Right lobe of liver (tissue), 4 donors: ENCODE data around the gene SUSD1.

ENCODE experiments used
- POLR2A ChIP-seq: fragments of 450-650 bp; IDR thresholded peaks from one replicate; pipeline ENCODE4 v1.6.1; 2017; ENCODE audit warnings: antibody characterized with exemption, mild to moderate bottlenecking
- TF ChIP-seq, protein P1 (sequence below), 4 donors: fragments of 200-600 bp in 3 of 4; fragments of 450-650 bp in 1 of 4; IDR thresholded peaks; one replicate each; pipeline versions ENCODE4 v1.5.1 to v1.8.0; 2016 to 2022; ENCODE audit warnings: antibody characterized with exemption in 4 of 4, mild to moderate bottlenecking in 2 of 4
- donor health status: DM: no; HTN: no; CAD: no.
- donor health status: DM: no; HTN: no; CAD: no.
- donor health status: DM: no; HTN: yes; CAD: no.

DNA sequence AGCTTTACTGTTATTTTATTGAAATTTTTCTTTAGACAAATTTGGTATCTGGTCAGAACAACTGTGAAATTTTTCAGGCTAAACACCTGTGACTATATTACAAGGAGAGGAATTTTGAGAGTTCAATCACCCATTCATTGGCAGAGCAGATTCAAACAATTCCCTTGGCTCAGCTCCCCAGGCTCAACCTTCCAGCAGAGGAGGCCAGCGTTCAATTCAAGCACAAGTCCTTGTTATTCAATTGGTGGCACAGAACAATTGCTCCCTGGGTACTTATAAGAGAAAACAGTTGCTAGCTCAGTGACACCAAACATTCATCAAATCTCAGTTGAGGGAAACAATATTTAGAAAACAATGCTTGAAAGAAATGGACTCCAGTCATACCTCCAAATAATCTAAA is 83.3 kb downstream of the SUSD1 start:
- TF ChIP-seq, protein P1, sequence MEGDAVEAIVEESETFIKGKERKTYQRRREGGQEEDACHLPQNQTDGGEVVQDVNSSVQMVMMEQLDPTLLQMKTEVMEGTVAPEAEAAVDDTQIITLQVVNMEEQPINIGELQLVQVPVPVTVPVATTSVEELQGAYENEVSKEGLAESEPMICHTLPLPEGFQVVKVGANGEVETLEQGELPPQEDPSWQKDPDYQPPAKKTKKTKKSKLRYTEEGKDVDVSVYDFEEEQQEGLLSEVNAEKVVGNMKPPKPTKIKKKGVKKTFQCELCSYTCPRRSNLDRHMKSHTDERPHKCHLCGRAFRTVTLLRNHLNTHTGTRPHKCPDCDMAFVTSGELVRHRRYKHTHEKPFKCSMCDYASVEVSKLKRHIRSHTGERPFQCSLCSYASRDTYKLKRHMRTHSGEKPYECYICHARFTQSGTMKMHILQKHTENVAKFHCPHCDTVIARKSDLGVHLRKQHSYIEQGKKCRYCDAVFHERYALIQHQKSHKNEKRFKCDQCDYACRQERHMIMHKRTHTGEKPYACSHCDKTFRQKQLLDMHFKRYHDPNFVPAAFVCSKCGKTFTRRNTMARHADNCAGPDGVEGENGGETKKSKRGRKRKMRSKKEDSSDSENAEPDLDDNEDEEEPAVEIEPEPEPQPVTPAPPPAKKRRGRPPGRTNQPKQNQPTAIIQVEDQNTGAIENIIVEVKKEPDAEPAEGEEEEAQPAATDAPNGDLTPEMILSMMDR (IDR thresholded peaks at IDR 0.05) = peak in 3 of 4 donors; percentile 10 to 36 (median 29)
- no peak for TF ChIP-seq POLR2A
